NCI-H2171 treated with DMSO at 0.1 percent for 48 hours (cell line): ENCODE results near the gene APAF1.

Source experiments
- DNase-seq: peaks from one replicate; lab custom pipeline; 2025; lab: John Stamatoyannopoulos, UW

The APAF1 gene

GRCh38 chr12:98725476-98726247, 80.6 kb downstream of the APAF1 start:
- DNase-seq, result peak; percentile 65

- DNase-seq, result no peak
Measured at GRCh38 chr12:98727196-98727595, 82.1 kb downstream of the APAF1 start.

- DNase-seq, result no peak
Measured at GRCh38 chr12:98730412-98730811, 85.3 kb downstream of the APAF1 start.

GRCh38 chr12:98733667-98734350, 88.7 kb downstream of the APAF1 start:
- DNase-seq, result no peak

- no peak for DNase-seq
Measured at GRCh38 chr12:98735821-98736220, 90.7 kb downstream of the APAF1 start.

GRCh38 chr12:98736352-98737321, 91.5 kb downstream of the APAF1 start:
- DNase-seq, result peak; percentile 59

GRCh38 chr12:98737322-98737712, 92.2 kb downstream of the APAF1 start:
- no peak for DNase-seq

GRCh38 chr12:98738002-98738401, 92.9 kb downstream of the APAF1 start:
- DNase-seq, result no peak

GRCh38 chr12:98738539-98738938, 93.4 kb downstream of the APAF1 start:
- no peak for DNase-seq

GRCh38 chr12:98740751-98741150, 95.7 kb downstream of the APAF1 start:
- no peak for DNase-seq

GRCh38 chr12:98741196-98741555, 96.1 kb downstream of the APAF1 start:
- no peak for DNase-seq

GRCh38 chr12:98741556-98742265, 96.6 kb downstream of the APAF1 start:
- peak; percentile 92 for DNase-seq

GRCh38 chr12:98743362-98743953, 98.4 kb downstream of the APAF1 start:
- no peak for DNase-seq

GRCh38 chr12:98744680-98745079, 99.6 kb downstream of the APAF1 start:
- DNase-seq, result no peak

GRCh38 chr12:98745578-98746391, 100.7 kb downstream of the APAF1 start:
- no peak for DNase-seq

- no peak for DNase-seq
Measured at GRCh38 chr12:98748463-98748862, 103.4 kb downstream of the APAF1 start.

- DNase-seq, result peak; percentile 29
Measured at GRCh38 chr12:98750511-98750910, 105.4 kb downstream of the APAF1 start.

- no peak for DNase-seq
Measured at GRCh38 chr12:98751580-98752115, 106.6 kb downstream of the APAF1 start.

GRCh38 chr12:98752726-98753125, 107.6 kb downstream of the APAF1 start:
- no peak for DNase-seq

- DNase-seq, result no peak
Measured at GRCh38 chr12:98754095-98754494, 109.0 kb downstream of the APAF1 start.
